GM23338 (cell line): ENCODE measurements around the gene GAB2. TPM values are rescaled to one million over a fixed set of nuclear protein-coding genes. Genes with fewer than 3 reads are reported as not detected.

ENCODE experiments used
- ATAC-seq: fragments of 200-7000 bp; cut with Tn5 transposase; 3 replicates; pipeline ENCODE4 v1.9.1; 2020
- DNase-seq: peaks from one replicate; pipeline ENCODE4 v3.0.0-alpha.2; 2015; ENCODE audit warnings: low spot score
- H2AFZ ChIP-seq: fragments of 200-600 bp; sonication (generic); 2 replicates; pipeline ENCODE4 v1.8.0; 2016; ENCODE audit warnings: antibody characterized with exemption, mild to moderate bottlenecking, moderate library complexity
- H3F3A ChIP-seq: fragments of 200-600 bp; sonication (generic); replicated peaks from 2 replicates; pipeline ENCODE4 v1.8.0; 2017; ENCODE audit warnings: antibody characterized with exemption, mixed run types, low read depth
- H3K27ac ChIP-seq: fragments of 200-600 bp; sonication (generic); 2 replicates; pipeline ENCODE4 v1.6.1; 2016; ENCODE audit warnings: low read depth
- H3K27me3 ChIP-seq: fragments of 200-600 bp; sonication (generic); 2 replicates; pipeline ENCODE4 v1.8.0; 2016; ENCODE audit warnings: mild to moderate bottlenecking, mixed run types, moderate library complexity; ENCODE audit not compliant: insufficient read depth
- H3K36me3 ChIP-seq: fragments of 200-600 bp; sonication (generic); 2 replicates; pipeline ENCODE4 v1.8.0; 2016; ENCODE audit warnings: mild to moderate bottlenecking; ENCODE audit not compliant: insufficient read depth
- H3K4me1 ChIP-seq: fragments of 200-600 bp; sonication (generic); 2 replicates; pipeline ENCODE4 v1.8.0; 2016; ENCODE audit warnings: mild to moderate bottlenecking, moderate library complexity; ENCODE audit not compliant: insufficient read depth
- H3K4me2 ChIP-seq: fragments of 200-600 bp; sonication (generic); 2 replicates; pipeline ENCODE4 v1.7.1; 2017; ENCODE audit warnings: mixed run types
- H3K4me3 ChIP-seq: fragments of 200-600 bp; sonication (generic); 2 replicates; pipeline ENCODE4 v1.6.1; 2016; ENCODE audit warnings: mixed run types
- H3K79me2 ChIP-seq: fragments of 200-600 bp; sonication (generic); replicated peaks from 2 replicates; pipeline ENCODE4 v1.8.0; 2017; ENCODE audit warnings: mild to moderate bottlenecking; ENCODE audit not compliant: insufficient read depth
- H3K9me2 ChIP-seq: fragments of 200-600 bp; sonication (generic); 2 replicates; pipeline ENCODE4 v1.8.0; 2017; ENCODE audit not compliant: insufficient read depth
- H4K20me1 ChIP-seq: fragments of 200-600 bp; sonication (generic); replicated peaks from 2 replicates; pipeline ENCODE4 v1.8.0; 2017; ENCODE audit warnings: mild to moderate bottlenecking; ENCODE audit not compliant: insufficient read depth
- H3K27ac Mint-ChIP-seq: 2 replicates; pipeline ENCODE4 v1.8.0; 2020; ENCODE audit warnings: inconsistent platforms, mild to moderate bottlenecking, moderate library complexity, mixed read lengths
- H3K27me3 Mint-ChIP-seq: 3 replicates; pipeline ENCODE4 v1.8.0; 2022; ENCODE audit warnings: low read depth, mild to moderate bottlenecking, moderate library complexity, mixed read lengths, inconsistent platforms; ENCODE audit not compliant: insufficient read depth, poor library complexity
- H3K36me3 Mint-ChIP-seq: 3 replicates; pipeline ENCODE4 v1.8.0; 2021; ENCODE audit warnings: low read depth, mild to moderate bottlenecking, inconsistent platforms, moderate library complexity, mixed read lengths
- H3K4me1 Mint-ChIP-seq: 3 replicates; pipeline ENCODE4 v1.8.0; 2020; ENCODE audit warnings: mild to moderate bottlenecking, inconsistent platforms, mixed read lengths
- H3K4me3 Mint-ChIP-seq: 3 replicates; pipeline ENCODE4 v1.8.0; 2021; ENCODE audit warnings: moderate library complexity, mild to moderate bottlenecking, inconsistent platforms, mixed read lengths
- H3K9me3 Mint-ChIP-seq: 3 replicates; pipeline ENCODE4 v1.8.0; 2020; ENCODE audit warnings: moderate library complexity, mild to moderate bottlenecking, inconsistent platforms, mixed read lengths
- CREB1 ChIP-seq: fragments of 250-450 bp; sonication (Bioruptor Pico); IDR thresholded peaks from 2 replicates; pipeline ENCODE4 v1.5.0; 2020; ENCODE audit warnings: low read depth, mild to moderate bottlenecking, moderate library complexity
- EZH2 ChIP-seq: fragments of 200-600 bp; sonication (generic); IDR thresholded peaks from one replicate; pipeline ENCODE4 v1.8.0; 2017; ENCODE audit warnings: antibody characterized with exemption, mild to moderate bottlenecking, low read depth; ENCODE audit not compliant: unreplicated experiment
- JUNB ChIP-seq: IDR thresholded peaks from one replicate; pipeline ENCODE4 v1.6.1; 2016; ENCODE audit warnings: antibody characterized with exemption; ENCODE audit not compliant: unreplicated experiment
- NANOG ChIP-seq: IDR thresholded peaks from 2 replicates; pipeline ENCODE4 v1.6.1; 2016; ENCODE audit warnings: antibody characterized with exemption, borderline replicate concordance
- POLR2AphosphoS5 ChIP-seq: IDR thresholded peaks from 2 replicates; pipeline ENCODE4 v1.6.1; 2016; ENCODE audit warnings: antibody characterized with exemption, low read depth
- STAT1 ChIP-seq: IDR thresholded peaks from one replicate; pipeline ENCODE4 v1.6.1; 2016; ENCODE audit warnings: antibody characterized with exemption; ENCODE audit not compliant: unreplicated experiment
- ZNF331 ChIP-seq: fragments of 250-450 bp; sonication (Bioruptor Pico); IDR thresholded peaks from 2 replicates; pipeline ENCODE4 v1.5.0; 2020; ENCODE audit warnings: low read depth, mild to moderate bottlenecking, moderate library complexity
- polyA plus RNA-seq: library from polyadenylated mRNA; unstranded; fragments of >200 nt; fragmentation: Nextera tagmentation; extraction: Ambion mirVana; gene quantifications from 2 replicates; pipeline ENCODE4 v1.2.1, GENCODE V29; 2016
- total RNA-seq: library from RNA; depleted of rRNA; stranded (reverse); fragments of >200 nt; shearing (Covaris generic); gene quantifications from 2 replicates; pipeline ENCODE4 v1.2.3, GENCODE V29; 2014
- TF ChIP-seq, protein P1 (sequence below): fragments of 250-450 bp; sonication (Bioruptor Pico); IDR thresholded peaks from 2 replicates; pipeline ENCODE4 v1.5.0; 2020; ENCODE audit warnings: mild to moderate bottlenecking, moderate library complexity
- TF ChIP-seq, protein P2 (sequence below): IDR thresholded peaks from 2 replicates; pipeline ENCODE4 v1.6.1; 2016; ENCODE audit warnings: antibody characterized with exemption

GAB2 gene
- total and polyA plus RNA-seq, 2 experiments from 2014 or later: 2.0 to 10.8 TPM

GRCh38 chr11:78349624-78350023 lies 68.0 kb downstream of the GAB2 start (continued):
- TF ChIP-seq, protein P1, sequence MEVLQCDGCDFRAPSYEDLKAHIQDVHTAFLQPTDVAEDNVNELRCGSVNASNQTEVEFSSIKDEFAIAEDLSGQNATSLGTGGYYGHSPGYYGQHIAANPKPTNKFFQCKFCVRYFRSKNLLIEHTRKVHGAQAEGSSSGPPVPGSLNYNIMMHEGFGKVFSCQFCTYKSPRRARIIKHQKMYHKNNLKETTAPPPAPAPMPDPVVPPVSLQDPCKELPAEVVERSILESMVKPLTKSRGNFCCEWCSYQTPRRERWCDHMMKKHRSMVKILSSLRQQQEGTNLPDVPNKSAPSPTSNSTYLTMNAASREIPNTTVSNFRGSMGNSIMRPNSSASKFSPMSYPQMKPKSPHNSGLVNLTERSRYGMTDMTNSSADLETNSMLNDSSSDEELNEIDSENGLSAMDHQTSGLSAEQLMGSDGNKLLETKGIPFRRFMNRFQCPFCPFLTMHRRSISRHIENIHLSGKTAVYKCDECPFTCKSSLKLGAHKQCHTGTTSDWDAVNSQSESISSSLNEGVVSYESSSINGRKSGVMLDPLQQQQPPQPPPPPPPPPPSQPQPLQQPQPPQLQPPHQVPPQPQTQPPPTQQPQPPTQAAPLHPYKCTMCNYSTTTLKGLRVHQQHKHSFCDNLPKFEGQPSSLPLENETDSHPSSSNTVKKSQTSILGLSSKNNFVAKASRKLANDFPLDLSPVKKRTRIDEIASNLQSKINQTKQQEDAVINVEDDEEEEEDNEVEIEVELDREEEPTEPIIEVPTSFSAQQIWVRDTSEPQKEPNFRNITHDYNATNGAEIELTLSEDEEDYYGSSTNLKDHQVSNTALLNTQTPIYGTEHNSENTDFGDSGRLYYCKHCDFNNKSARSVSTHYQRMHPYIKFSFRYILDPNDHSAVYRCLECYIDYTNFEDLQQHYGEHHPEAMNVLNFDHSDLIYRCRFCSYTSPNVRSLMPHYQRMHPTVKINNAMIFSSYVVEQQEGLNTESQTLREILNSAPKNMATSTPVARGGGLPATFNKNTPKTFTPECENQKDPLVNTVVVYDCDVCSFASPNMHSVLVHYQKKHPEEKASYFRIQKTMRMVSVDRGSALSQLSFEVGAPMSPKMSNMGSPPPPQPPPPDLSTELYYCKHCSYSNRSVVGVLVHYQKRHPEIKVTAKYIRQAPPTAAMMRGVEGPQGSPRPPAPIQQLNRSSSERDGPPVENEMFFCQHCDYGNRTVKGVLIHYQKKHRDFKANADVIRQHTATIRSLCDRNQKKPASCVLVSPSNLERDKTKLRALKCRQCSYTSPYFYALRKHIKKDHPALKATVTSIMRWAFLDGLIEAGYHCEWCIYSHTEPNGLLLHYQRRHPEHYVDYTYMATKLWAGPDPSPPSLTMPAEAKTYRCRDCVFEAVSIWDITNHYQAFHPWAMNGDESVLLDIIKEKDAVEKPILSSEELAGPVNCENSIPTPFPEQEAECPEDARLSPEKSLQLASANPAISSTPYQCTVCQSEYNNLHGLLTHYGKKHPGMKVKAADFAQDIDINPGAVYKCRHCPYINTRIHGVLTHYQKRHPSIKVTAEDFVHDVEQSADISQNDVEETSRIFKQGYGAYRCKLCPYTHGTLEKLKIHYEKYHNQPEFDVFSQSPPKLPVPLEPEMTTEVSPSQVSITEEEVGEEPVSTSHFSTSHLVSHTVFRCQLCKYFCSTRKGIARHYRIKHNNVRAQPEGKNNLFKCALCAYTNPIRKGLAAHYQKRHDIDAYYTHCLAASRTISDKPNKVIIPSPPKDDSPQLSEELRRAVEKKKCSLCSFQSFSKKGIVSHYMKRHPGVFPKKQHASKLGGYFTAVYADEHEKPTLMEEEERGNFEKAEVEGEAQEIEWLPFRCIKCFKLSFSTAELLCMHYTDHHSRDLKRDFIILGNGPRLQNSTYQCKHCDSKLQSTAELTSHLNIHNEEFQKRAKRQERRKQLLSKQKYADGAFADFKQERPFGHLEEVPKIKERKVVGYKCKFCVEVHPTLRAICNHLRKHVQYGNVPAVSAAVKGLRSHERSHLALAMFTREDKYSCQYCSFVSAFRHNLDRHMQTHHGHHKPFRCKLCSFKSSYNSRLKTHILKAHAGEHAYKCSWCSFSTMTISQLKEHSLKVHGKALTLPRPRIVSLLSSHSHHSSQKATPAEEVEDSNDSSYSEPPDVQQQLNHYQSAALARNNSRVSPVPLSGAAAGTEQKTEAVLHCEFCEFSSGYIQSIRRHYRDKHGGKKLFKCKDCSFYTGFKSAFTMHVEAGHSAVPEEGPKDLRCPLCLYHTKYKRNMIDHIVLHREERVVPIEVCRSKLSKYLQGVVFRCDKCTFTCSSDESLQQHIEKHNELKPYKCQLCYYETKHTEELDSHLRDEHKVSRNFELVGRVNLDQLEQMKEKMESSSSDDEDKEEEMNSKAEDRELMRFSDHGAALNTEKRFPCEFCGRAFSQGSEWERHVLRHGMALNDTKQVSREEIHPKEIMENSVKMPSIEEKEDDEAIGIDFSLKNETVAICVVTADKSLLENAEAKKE (CRISPR knock-in tag): no peak
- no peak for TF ChIP-seq ZNF331 (CRISPR knock-in tag)
- no peak for TF ChIP-seq CREB1 (CRISPR knock-in tag)
- no peak for TF ChIP-seq EZH2
- no peak for TF ChIP-seq NANOG

- Histone ChIP-seq H3K4me3 (no peak overlapping the region), H3K27ac (no peak overlapping the region), H3F3A (no peaks in the 10 kb centered on the region), H3K4me2 (no peak overlapping the region), H4K20me1 (no peaks in the 10 kb centered on the region; the same call in 1 of the 2 replicates), H2AFZ (no peak overlapping the region), H3K36me3 (no peaks in the 10 kb centered on the region), H3K4me1 (peaks cover 13% of the 10 kb centered on the region; the same call in 1 of the 2 replicates), H3K9me2 (no peaks in the 10 kb centered on the region), H3K79me2 (no peaks in the 10 kb centered on the region), H3K27me3 (no peaks in the 10 kb centered on the region)
- no peak overlapping the region for H3K27ac Mint-ChIP-seq
- no peak for TF ChIP-seq ZNF331 (CRISPR knock-in tag)
- TF ChIP-seq NANOG: no peak
- TF ChIP-seq CREB1 (CRISPR knock-in tag): no peak
- TF ChIP-seq JUNB: no peak
- TF ChIP-seq, protein P1 (CRISPR knock-in tag): no peak
- no peak for TF ChIP-seq STAT1
- no peak for TF ChIP-seq POLR2AphosphoS5
- TF ChIP-seq, protein P2, sequence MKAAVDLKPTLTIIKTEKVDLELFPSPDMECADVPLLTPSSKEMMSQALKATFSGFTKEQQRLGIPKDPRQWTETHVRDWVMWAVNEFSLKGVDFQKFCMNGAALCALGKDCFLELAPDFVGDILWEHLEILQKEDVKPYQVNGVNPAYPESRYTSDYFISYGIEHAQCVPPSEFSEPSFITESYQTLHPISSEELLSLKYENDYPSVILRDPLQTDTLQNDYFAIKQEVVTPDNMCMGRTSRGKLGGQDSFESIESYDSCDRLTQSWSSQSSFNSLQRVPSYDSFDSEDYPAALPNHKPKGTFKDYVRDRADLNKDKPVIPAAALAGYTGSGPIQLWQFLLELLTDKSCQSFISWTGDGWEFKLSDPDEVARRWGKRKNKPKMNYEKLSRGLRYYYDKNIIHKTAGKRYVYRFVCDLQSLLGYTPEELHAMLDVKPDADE: no peak
- no peaks in the 10 kb centered on the region for H3K27me3 Mint-ChIP-seq
- DNase-seq: no peak
- ATAC-seq: no peak
- no peak overlapping the region for H3K4me3 Mint-ChIP-seq
- H3K4me1 Mint-ChIP-seq: peaks cover 20% of the 10 kb centered on the region
- H3K9me3 Mint-ChIP-seq: no peaks in the 10 kb centered on the region
- no peaks in the 10 kb centered on the region for H3K36me3 Mint-ChIP-seq
These were observed 68.5 kb downstream of the GAB2 start for GRCh38 chr11:78349114-78349513.
